Forelimb muscle (tissue), 1 donor: ENCODE measurements around the gene GNAQ. TPM values are rescaled to one million over a fixed set of nuclear protein-coding genes. Genes with fewer than 3 reads are reported as not detected.
"Not testable (repeated sequence)": the region's sequence is repeated elsewhere in the genome, so short reads cannot be mapped to it uniquely, and the experiment has no call there.

Source experiments
- DNase-seq: peaks from one replicate; pipeline ENCODE4 v3.0.0-alpha.2; 2013; ENCODE audit warnings: low read depth
- polyA plus RNA-seq: library from polyadenylated mRNA; unstranded; fragments of 120-200 nt; gene quantifications from one replicate; pipeline ENCODE4 v1.2.1, GENCODE V29; 2013; ENCODE audit not compliant: insufficient read length

The GNAQ gene
- polyA plus RNA-seq, result 27.5 TPM

GRCh38 chr9:78031444-78031892 lies at the start of gene GNAQ:
TSS of gene GNAQ (minus strand) at chr9:78031811. CDS start at chr9:78031235, 576 bp downstream.
- no peak for DNase-seq

- DNase-seq, result no peak
Observed at GRCh38 chr9:78074385-78075291, 43.0 kb upstream of the GNAQ start.

GRCh38 chr9:78073722-78074121 lies 42.1 kb upstream of the GNAQ start:
- DNase-seq, result no peak

- DNase-seq, result no peak
Observed at GRCh38 chr9:78072586-78073199, 41.1 kb upstream of the GNAQ start.

GRCh38 chr9:78070521-78070920 lies 38.9 kb upstream of the GNAQ start:
- DNase-seq, result no peak

DNA sequence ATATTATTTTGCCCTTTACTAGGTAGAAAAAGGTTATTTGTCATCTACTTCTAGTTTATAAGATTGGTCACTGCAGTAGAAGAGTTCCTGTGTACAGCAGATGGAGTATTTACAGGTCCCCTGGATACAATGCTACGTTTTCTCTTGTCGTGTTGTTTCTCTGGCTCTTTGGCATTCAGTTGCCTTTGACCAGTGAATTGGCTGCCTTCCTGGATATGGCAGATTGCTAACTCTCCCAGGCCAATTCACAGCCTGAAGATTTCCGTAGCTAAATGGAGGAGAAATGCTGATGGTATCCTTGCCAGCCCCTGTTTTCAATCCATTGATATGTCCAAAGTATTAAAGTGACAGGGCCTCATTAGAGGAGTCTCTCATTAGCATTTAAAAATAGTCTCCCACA lies 32.5 kb upstream of the GNAQ start:
- no peak for DNase-seq

DNA sequence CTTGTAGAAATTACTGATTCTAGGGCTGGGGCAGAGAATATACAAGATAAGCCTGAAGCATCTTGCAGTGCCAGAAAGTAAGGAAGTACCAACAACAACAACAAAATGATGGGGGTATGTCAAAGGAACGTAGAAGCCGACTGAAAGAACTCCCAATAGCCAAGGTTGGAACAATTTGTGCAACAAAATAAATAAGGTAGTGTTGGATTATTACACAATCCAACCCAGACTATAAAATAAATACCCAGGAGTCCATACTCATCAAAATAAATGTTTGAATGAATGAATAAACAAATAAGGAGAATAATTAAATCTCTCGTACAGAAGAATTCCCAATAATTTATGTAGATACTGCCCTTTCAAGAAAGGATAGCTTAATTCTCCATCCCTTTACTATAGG lies 31.1 kb upstream of the GNAQ start:
- no peak for DNase-seq

- DNase-seq, result not testable (repeated sequence)
Observed at GRCh38 chr9:78054218-78054617, 22.6 kb upstream of the GNAQ start.

GRCh38 chr9:78053627-78054026 lies 22.0 kb upstream of the GNAQ start:
- no peak for DNase-seq

DNA sequence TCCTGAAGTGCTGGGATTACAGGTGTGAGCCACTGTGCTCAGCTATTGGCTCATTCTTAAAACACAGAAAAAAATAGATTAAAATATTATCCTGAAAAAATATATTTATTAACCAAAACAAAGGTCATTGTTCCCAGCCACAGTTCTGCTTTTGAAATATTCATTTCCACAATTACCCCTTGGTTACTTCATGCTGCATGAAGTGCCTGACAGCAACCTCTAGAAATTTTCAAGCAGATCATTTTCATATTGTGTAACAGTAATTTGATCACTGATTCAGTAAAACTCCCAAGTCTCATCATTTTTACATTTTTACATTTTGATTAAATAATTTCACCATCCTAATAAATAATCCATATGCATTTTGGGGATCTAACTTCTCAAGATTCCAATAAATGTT lies 18.8 kb upstream of the GNAQ start:
- no peak for DNase-seq

DNA sequence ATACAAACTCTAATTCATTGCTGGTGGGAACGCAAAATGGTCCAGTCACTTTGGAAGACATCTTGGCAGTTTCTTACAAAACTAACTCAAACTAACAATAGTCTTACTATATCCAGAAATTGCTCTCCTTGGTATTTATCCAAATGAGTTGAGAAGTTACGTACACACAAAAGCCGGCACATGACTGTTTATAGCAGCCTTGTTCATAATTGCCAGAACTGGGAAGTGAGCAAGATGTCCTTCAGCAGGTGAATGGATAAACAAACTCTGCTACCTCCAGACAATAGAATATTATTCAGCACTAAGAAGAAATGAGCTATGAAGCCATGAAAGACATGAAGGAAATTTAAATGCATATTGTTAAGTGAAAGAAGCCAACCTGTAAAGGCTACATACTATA lies 17.9 kb upstream of the GNAQ start:
- DNase-seq, result no peak

- no peak for DNase-seq
Observed at GRCh38 chr9:78047106-78047505, 15.5 kb upstream of the GNAQ start.

DNA sequence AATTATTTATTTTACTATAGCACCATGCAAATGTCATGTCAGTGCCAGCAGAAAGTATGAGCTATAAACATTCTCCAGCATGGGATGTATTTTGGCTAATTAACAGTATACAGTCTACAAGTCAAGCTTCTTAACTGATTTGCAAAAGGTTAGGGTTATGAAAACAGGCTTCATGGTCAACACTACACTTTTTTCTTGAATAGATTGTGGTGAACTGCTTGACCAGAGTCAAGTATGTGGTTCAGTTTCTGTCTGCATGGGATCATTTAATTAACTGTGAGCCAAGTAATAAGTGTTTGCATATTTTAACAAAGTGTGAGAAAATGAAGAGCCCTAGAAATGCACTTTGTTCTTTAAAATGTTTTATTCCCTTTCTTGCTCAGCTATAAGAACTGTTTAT lies 14.5 kb upstream of the GNAQ start:
- no peak for DNase-seq

DNA sequence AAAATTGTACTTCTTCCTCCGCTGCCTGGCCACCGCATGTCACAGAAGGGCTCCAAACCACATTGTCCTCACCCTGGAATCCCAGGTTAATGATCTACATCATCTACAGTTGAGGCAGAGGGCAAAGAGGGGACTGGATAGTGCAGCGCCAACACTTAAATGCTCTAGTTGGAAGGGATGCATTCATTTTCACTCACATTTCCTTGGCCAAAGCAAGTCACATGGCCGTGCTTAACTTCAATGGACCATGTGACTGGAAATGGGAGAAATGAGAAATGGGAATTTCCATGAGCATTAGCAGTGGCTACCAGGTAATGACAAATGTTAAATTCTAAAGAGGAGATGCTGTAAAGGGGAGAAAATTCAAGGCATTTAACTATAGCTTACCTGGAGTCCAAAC lies 13.3 kb upstream of the GNAQ start:
- no peak for DNase-seq

GRCh38 chr9:78044189-78044588 lies 12.6 kb upstream of the GNAQ start:
- DNase-seq, result no peak

DNA sequence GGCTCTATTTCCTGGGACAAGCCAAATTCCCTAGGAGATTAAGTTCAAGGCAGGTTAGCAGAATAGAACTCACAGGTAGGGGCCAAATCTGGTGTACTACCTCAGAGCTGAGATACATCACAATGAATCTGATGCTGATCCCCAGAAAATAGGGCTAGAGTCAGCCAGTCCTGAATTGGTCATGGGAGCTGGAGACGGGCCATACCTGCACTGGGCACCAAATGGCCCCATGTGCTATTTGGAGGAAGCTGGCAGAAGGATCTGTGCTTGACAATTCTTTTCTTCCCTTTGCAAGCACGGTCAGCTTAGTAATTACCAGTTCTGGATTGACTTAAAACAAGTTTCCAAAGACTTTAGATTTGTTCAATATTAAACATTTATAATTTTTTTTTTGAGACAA lies 10.4 kb upstream of the GNAQ start:
- DNase-seq, result no peak

- DNase-seq, result no peak
Observed at GRCh38 chr9:78040726-78041125, 9.1 kb upstream of the GNAQ start.

DNA sequence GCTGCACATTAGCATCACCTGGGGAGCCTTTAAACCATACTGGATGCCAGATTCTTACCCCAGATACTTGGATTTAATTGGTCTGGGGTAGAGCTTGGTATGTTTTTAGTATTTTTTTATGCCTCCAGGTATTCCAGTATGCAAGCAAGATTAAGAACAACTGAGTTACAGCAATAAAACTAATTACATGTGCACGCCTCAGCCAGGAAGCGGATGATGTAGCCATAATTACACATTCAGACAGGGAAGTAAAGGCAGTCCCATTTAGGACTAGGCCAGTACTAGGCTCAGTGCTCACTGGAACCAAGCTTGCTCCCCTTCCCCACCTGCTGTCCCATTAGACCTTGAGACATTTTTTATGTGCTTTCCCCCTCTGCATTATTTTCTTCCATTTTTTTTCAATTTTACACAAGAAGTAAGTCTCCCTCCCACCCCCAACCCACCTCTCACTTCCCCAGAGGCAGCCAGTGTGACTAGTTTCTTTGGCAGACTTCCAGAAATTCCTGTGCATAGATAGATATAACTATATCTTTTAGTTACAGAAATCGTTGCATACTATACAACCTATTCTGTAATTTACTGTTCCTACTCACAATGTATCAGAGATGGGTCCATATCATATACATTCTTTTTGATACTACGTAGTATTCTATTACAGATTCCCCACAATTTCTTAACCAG lies 7.1 kb upstream of the GNAQ start:
- DNase-seq, result no peak

GRCh38 chr9:78035383-78035993 lies 3.9 kb upstream of the GNAQ start:
- peak; percentile 82 for DNase-seq

DNA sequence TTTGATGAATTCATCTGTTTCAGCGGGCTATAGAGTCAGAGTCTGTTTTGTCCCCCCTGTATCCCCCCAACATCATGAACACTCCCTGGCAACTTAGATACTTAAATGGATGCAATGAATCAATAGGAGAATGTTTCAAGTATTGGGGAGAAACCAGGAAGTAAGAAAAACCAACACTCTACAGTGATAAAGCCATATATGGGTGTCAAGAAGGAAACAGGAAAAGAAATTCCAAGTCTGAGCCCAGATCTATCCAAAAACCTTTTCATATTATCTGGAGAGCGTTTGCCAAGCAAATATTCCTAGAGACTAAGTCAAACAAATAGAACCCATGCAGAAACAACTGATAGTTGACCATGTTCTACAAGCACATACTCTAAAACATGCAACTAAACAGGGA lies 2.3 kb upstream of the GNAQ start:
- no peak for DNase-seq

- no peak for DNase-seq
Observed at GRCh38 chr9:78032730-78033457, 1.3 kb upstream of the GNAQ start.
